Effector memory CD4-positive, alpha-beta T cell (primary cell): Measurements from ENCODE around the gene RPS6KB2.
"Not testable (repeated sequence)": the region's sequence is repeated elsewhere in the genome, so short reads cannot be mapped to it uniquely, and the experiment has no call there.

Source experiments
- DNase-seq, 3 donors: peaks; one replicate each; pipeline ENCODE4 v3.0.0-alpha.2; 2020
- H3K27ac ChIP-seq: 2 replicates; pipeline ENCODE4 v1.7.0; 2013; ENCODE audit warnings: mild to moderate bottlenecking, low read length, moderate library complexity; ENCODE audit not compliant: insufficient read depth, poor library complexity, severe bottlenecking
- H3K27me3 ChIP-seq: replicated peaks from 2 replicates; pipeline ENCODE4 v1.7.0; 2013; ENCODE audit warnings: mild to moderate bottlenecking, low read length; ENCODE audit not compliant: insufficient read depth, control insufficient read depth, poor library complexity, severe bottlenecking
- H3K36me3 ChIP-seq: 2 replicates; pipeline ENCODE4 v1.7.0; 2013; ENCODE audit warnings: mild to moderate bottlenecking, low read length, moderate library complexity; ENCODE audit not compliant: control insufficient read depth, insufficient read depth
- H3K4me1 ChIP-seq: 2 replicates; pipeline ENCODE4 v1.7.0; 2013; ENCODE audit warnings: low read length, mild to moderate bottlenecking; ENCODE audit not compliant: control insufficient read depth, insufficient read depth, poor library complexity, severe bottlenecking
- H3K4me3 ChIP-seq: 2 replicates; pipeline ENCODE4 v1.7.0; 2013; ENCODE audit warnings: low read length, low read depth, mild to moderate bottlenecking; ENCODE audit not compliant: insufficient read depth, poor library complexity, severe bottlenecking
- H3K9me3 ChIP-seq: 2 replicates; pipeline ENCODE4 v1.7.0; 2013; ENCODE audit warnings: mild to moderate bottlenecking, low read length, moderate library complexity; ENCODE audit not compliant: control insufficient read depth

The RPS6KB2 gene

DNA sequence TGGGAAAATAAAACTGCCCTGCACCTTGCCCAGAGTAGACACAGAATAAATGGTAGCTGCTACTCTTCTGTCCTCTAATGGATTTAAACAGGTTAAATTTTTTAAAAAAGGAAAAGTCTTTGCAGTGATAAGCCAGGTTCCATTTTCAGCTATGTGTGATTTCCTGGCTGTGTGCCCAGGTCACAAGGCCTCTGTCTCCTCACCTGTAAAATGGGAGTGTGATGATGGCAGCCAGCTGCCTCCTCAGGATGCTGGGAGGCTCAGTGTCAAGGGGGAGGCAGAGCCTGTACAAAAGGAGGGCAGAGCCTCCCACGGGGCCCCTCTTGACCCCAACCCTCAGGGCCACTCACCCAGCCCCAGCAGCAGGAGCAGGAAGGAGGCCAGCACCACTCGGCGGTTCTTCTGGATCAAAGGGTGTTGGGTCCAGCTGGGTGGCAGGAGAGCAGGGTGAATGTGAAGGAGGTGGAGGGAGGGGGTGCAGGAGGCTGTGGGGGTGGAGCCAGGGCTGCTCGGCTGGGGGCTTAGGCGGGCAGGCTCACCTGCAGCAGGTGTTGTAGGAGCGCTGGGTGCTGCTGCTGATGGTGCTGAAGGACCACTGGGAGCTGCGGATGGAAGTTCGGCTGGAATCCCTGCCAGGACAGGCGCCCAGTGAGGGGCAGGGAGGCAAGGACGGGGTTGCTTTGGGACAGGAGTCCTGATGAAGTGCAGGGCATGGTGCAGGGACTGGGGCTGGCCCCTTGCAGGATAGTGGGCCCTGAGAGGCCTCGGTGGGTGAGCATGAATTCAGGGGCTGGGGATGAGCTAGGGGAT is 38.9 kb downstream of the RPS6KB2 start:
- Histone ChIP-seq H3K4me1 (peaks cover 42% of the 10 kb centered on the region), H3K27me3 (no peaks in the 10 kb centered on the region), H3K4me3 (no peak overlapping the region), H3K9me3 (no peaks in the 10 kb centered on the region), H3K27ac (peak overlapping the region; percentile 84), H3K36me3 (no peaks in the 10 kb centered on the region)
- no peak for DNase-seq

DNA sequence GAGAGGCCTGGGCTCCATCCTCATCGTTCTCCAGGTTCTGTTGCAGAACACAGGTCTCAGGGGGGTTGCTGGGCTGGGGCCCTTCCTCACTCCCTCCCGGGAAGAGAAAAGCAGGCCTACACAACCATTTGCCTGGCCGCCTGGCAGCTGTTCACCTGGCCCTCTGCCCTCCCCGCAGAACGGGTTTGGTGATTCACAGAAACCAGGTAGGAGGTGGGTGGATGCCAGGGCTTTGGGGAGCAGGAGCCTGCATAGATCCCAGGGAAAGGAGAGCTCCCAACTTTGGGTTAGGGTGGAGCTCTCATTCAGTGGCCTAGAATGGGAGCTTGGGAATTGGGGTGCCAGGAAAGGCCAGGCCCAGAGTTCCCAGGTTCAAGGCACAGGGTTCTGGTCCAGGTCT is 39.8 kb downstream of the RPS6KB2 start:
- no peak for DNase-seq
- H3K36me3 ChIP-seq, result no peaks in the 10 kb centered on the region
- H3K27ac ChIP-seq, result peak overlapping the region; percentile 84
- H3K4me3 ChIP-seq, result peak overlapping the region; percentile 75
- H3K9me3 ChIP-seq, result no peaks in the 10 kb centered on the region
- H3K4me1 ChIP-seq, result peaks cover 42% of the 10 kb centered on the region
- H3K27me3 ChIP-seq, result no peaks in the 10 kb centered on the region

DNA sequence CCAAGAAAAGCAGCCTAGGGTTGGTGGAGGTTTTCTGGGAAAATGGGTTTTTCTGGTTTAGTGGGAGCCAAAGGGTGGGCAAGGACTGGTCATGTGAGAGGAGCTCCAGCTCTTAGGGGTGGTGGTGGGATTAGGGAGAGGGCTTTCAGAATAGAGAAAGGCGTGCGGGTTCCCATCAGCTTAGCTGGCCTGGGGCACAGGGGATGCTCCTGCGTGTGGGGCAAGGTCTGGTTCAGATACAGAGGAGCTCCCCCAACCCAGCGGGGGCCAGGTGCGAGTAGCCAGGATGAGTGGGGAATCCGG is 40.1 kb downstream of the RPS6KB2 start:
- no peak for DNase-seq
- Histone ChIP-seq H3K27me3 (no peaks in the 10 kb centered on the region), H3K4me1 (peaks cover 42% of the 10 kb centered on the region), H3K4me3 (peak overlapping the region; percentile 75), H3K27ac (peak overlapping the region; percentile 84), H3K36me3 (no peaks in the 10 kb centered on the region), H3K9me3 (no peaks in the 10 kb centered on the region)

DNA sequence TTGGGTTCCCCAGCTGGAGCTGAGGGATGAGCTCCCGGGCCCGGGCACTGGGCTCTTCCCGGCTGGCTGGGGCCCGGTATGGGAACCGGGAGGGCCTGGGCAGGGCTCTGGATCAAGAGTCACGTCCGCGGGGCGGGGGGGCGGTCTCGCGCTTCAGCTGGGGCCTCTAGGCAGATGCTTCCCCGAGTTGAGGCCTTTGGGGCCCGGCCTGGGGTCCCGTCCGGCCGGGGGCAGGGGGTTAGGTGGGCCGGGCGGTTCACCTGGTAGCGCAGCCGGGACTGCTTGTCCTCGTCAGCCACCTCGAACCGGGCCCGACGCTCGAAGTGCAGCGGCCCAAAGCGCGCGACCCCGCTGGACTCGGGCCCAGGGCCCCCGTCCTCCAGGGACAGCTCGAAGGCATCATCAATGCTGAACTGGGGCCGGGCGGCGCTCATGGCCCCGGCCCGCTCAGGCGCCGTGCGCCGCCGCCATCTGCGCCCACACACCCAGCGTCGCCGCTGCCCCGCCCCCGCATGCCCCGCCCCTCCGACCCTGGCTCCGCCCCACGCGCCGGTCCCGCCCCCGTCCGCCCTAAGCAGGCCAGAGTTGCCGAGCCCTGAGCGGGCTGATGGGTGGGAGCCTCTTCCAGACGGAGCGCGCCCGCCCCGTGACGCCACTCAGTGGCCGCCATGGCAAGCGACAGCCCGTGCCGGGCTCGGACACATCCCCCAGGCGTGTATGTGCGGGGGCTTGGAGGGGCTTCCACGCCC is 40.6 kb downstream of the RPS6KB2 start, which contains the start of gene TMEM134:
TMEM134 (minus strand) TSS at position 493 of the 749 bp plus-strand sequence; CDS start at position 434, 59 bp downstream.
- peak within 1 kb of the TSS; percentile 75 for H3K4me3 ChIP-seq
- no peaks in the 10 kb centered on the region for H3K27me3 ChIP-seq
- peaks cover 39% of the 10 kb centered on the region for H3K4me1 ChIP-seq
- no peaks in the 10 kb centered on the region for H3K36me3 ChIP-seq
- peak within 1 kb of the TSS; percentile 84 for H3K27ac ChIP-seq
- peak; percentile 85 to 89 (median 86) for DNase-seq
- no peaks in the 10 kb centered on the region for H3K9me3 ChIP-seq

DNA sequence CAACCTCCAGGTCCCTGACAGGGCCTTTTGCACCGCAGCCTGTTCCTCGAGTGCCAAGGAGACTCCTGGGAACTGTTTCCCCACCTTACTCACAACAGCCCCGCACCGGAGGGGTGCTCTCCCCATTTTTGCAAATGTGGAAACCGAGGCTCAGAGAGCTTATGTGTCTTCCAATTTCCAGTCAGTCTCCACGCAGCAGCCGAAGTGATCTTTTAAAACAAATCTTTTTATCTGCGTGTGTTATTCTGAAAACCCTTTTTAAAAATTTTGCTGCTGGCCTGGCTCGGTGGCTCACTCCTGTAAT is 41.2 kb downstream of the RPS6KB2 start:
- Histone ChIP-seq H3K27ac (peak overlapping the region; percentile 79), H3K36me3 (no peaks in the 10 kb centered on the region), H3K9me3 (no peaks in the 10 kb centered on the region), H3K4me3 (peak overlapping the region; percentile 75), H3K27me3 (no peaks in the 10 kb centered on the region), H3K4me1 (peaks cover 34% of the 10 kb centered on the region)
- DNase-seq, result no peak

DNA sequence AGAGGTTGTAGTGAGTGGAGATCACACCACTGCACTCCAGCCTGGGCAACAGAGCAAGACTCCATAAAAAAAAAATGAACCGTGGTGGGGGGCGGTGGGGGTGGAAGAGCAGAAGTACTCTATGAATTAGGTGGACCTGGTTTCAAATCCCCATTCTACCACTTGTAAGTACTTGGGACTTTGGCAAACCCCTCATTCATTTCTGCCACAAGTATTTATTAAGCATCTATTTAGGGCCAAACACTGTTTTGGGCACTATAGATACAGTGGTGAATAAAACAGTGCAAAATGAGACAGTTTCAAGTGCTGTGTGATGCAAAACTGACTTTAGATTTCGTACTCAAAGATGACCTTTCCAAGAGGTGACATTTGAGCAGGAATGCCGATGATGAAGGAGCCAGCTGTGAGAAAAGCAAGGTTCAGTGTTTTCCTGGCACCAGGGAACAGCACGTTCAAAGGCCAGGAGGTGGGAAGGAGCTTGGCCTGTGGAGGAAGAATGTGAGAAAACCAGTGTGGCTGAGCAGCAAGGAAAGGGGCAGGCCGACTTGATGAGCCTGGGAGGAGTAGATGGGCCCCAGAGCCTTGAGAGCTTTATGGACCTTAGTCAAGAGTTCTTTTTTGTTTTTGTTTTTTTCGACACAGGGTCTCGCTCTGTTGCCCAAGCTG is 42.2 kb downstream of the RPS6KB2 start:
- no peak for DNase-seq
- Histone ChIP-seq H3K36me3 (no peaks in the 10 kb centered on the region), H3K4me1 (peaks cover 27% of the 10 kb centered on the region), H3K27ac (no peak overlapping the region), H3K27me3 (no peaks in the 10 kb centered on the region), H3K4me3 (no peak overlapping the region), H3K9me3 (no peaks in the 10 kb centered on the region)

DNA sequence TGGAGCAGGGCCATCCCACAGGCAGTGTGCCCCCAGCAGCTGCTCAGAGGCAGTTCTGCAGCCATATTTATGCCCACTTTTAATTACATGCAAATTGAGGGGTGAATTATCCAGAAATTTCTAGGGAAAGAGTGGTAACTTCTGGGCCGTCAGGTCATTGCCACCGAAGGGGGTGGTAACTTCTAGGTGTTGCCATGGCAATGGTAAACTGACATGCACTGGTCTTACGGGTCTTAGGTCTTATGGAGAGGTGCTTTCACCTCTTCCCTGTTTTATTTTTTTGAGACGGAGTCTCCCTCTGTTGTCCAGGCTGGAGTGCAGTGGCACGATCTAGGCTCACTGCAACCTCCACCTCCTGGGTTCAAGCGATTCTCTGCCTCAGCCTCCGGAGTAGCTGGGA is 44.6 kb downstream of the RPS6KB2 start:
- H3K4me3 ChIP-seq, result no peak overlapping the region
- no peaks in the 10 kb centered on the region for H3K36me3 ChIP-seq
- no peak overlapping the region for H3K27ac ChIP-seq
- H3K27me3 ChIP-seq, result no peaks in the 10 kb centered on the region
- peaks cover 14% of the 10 kb centered on the region for H3K4me1 ChIP-seq
- no peaks in the 10 kb centered on the region for H3K9me3 ChIP-seq
- DNase-seq, result no peak

DNA sequence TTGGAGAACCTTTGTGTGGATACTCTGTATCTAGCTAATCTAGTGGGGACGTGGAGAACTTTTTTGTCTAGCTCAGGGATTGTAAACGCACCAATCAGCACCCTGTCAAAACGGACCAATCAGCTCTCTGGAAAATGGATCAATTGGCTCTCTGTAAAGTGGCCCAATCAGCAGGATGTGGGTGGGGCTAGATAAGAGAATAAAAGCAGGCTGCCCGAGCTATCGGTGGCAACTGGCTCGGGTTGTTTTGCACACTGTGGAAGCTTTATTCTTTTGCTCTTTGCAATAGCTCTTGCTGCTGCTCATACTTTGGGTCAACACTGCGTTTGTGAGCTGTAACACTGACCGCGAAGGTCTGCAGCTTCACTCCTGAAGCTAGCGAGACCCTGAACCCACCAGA is 48.4 kb downstream of the RPS6KB2 start:
- not testable (repeated sequence) for H3K9me3 ChIP-seq, H3K4me1 ChIP-seq, H3K4me3 ChIP-seq, H3K27ac ChIP-seq, H3K36me3 ChIP-seq, H3K27me3 ChIP-seq, DNase-seq

DNA sequence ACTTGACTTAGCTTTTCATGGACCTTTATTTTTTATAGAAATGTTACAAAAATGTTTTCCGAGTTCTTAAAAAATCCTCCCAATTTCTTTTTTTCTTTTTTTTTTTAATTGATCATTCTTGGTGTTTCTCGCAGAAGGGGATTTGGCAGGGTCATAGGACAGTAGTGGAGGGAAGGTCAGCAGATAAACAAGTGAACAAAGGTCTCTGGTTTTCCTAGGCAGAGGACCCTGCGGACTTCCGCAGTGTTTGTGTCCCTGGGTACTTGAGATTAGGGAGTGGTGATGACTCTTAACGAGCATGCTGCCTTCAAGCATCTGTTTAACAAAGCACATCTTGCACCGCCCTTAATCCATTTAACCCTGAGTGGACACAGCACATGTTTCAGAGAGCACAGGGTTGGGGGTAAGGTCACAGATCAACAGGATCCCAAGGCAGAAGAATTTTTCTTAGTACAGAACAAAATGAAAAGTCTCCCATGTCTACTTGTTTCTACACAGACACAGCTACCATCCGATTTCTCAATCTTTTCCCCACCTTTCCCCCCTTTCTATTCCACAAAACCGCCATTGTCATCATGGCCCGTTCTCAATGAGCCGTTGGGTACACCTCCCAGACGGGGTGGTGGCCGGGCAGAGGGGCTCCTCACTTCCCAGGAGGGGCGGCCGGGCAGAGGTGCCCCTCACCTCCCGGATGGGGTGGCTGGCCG is 49.2 kb downstream of the RPS6KB2 start:
- H3K27ac ChIP-seq, H3K4me1 ChIP-seq, H3K27me3 ChIP-seq, DNase-seq, H3K36me3 ChIP-seq, H3K9me3 ChIP-seq, H3K4me3 ChIP-seq: not testable (repeated sequence)
